ENCODE data around the gene CLCA4. TPM values are rescaled to one million over a fixed set of nuclear protein-coding genes. Genes with fewer than 3 reads are reported as not detected.

CLCA4 gene
- total and polyA plus RNA-seq, 10 of the 15 experiments (the other 5 are each of a cell fraction or from before 2014, with no cell fraction given), result 0.01 to 0.08 TPM; not detected in 8

- WGBS (ENCODE audit: insufficient coverage, insufficient replicate concordance, low lambda C conversion rate, missing lambda C conversion rate), result 2% methylated on average over 3 of the region's 3 CpGs
- FAIRE-seq, result no peak
- ATAC-seq, result no peak
- no peak overlapping the region for H2AFZ ChIP-seq (ENCODE audit: control insufficient read depth, low read depth, low read length)
- H3K9ac ChIP-seq (ENCODE audit: control insufficient read depth, insufficient read depth, low read length), result no peak overlapping the region
- H3K79me2 ChIP-seq (ENCODE audit: control insufficient read depth, insufficient read depth, low read length), result no peaks in the 10 kb centered on the region
- RAD21 ChIA-PET (ENCODE audit: unreplicated experiment), result no interaction called here
- in situ Hi-C loops (cut with MboI), result no loop called here
- no peaks in the 10 kb centered on the region for H3K9me3 ChIP-seq (replicated peaks; ENCODE audit: control insufficient read depth, insufficient read depth, low read length)
- no peaks in the 10 kb centered on the region for H4K20me1 ChIP-seq (ENCODE audit: control insufficient read depth, insufficient read depth)
- H3K4me2 ChIP-seq (ENCODE audit: control insufficient read depth, insufficient read depth), result no peak overlapping the region
- no peaks in the 10 kb centered on the region for H3K4me1 ChIP-seq (ENCODE audit: control insufficient read depth, insufficient read depth, low read length)
- no peaks in the 10 kb centered on the region for H3K36me3 ChIP-seq (ENCODE audit: control insufficient read depth in 2 of 2, insufficient read depth in 2 of 2, low read length in 1 of 2)
- intact Hi-C loops (cut with micrococcal nuclease; ENCODE audit: unreplicated experiment), result no loop called here
- no peaks in the 10 kb centered on the region; a peak in 1 of 4 replicates for H3K27me3 ChIP-seq (replicated peaks in 1 of 2; ENCODE audit: control insufficient read depth in 2 of 2, insufficient read depth in 2 of 2, low read length in 1 of 2)
- SMC1A ChIA-PET (ENCODE audit: uncharacterized antibody, unreplicated experiment), result no interaction called here
- POLR2A ChIA-PET, result no interaction called here
- DNase-seq (ENCODE audit: low read depth, low spot score), result no peak
- no peak overlapping the region for H3K4me3 ChIP-seq
- CTCF ChIA-PET, result no interaction called here
- BruUV-seq (replicated peaks), result no TSS peak
- no peak overlapping the region for H3K27ac ChIP-seq (ENCODE audit: control insufficient read depth, insufficient read depth)
- TF ChIP-seq HSF1 (IDR thresholded peaks at IDR 0.05; ENCODE audit: low read depth, low read length), result no peak
- no peak for TF ChIP-seq ESRRA (IDR thresholded peaks at IDR 0.05; ENCODE audit: low read length)
- TF ChIP-seq HDGF (IDR thresholded peaks at IDR 0.05), result no peak
- TF ChIP-seq NFIC (IDR thresholded peaks at IDR 0.05; ENCODE audit: low read depth, low read length), result no peak
- TF ChIP-seq, protein P1, sequence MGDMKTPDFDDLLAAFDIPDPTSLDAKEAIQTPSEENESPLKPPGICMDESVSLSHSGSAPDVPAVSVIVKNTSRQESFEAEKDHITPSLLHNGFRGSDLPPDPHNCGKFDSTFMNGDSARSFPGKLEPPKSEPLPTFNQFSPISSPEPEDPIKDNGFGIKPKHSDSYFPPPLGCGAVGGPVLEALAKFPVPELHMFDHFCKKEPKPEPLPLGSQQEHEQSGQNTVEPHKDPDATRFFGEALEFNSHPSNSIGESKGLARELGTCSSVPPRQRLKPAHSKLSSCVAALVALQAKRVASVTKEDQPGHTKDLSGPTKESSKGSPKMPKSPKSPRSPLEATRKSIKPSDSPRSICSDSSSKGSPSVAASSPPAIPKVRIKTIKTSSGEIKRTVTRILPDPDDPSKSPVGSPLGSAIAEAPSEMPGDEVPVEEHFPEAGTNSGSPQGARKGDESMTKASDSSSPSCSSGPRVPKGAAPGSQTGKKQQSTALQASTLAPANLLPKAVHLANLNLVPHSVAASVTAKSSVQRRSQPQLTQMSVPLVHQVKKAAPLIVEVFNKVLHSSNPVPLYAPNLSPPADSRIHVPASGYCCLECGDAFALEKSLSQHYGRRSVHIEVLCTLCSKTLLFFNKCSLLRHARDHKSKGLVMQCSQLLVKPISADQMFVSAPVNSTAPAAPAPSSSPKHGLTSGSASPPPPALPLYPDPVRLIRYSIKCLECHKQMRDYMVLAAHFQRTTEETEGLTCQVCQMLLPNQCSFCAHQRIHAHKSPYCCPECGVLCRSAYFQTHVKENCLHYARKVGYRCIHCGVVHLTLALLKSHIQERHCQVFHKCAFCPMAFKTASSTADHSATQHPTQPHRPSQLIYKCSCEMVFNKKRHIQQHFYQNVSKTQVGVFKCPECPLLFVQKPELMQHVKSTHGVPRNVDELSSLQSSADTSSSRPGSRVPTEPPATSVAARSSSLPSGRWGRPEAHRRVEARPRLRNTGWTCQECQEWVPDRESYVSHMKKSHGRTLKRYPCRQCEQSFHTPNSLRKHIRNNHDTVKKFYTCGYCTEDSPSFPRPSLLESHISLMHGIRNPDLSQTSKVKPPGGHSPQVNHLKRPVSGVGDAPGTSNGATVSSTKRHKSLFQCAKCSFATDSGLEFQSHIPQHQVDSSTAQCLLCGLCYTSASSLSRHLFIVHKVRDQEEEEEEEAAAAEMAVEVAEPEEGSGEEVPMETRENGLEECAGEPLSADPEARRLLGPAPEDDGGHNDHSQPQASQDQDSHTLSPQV (IDR thresholded peaks at IDR 0.05), result no peak
- no peak for TF ChIP-seq NBN (IDR thresholded peaks at IDR 0.05)
- TF ChIP-seq GABPA (IDR thresholded peaks at IDR 0.05; ENCODE audit: low read depth), result no peak
- no peak for TF ChIP-seq EED (IDR thresholded peaks at IDR 0.05; ENCODE audit: low read depth)
- no peak for TF ChIP-seq SP1 (IDR thresholded peaks at IDR 0.05; ENCODE audit: low read depth, low read length)
- no peak for TF ChIP-seq WRNIP1 (IDR thresholded peaks at IDR 0.05; ENCODE audit: borderline replicate concordance, low read depth, low read length)
- no peak for TF ChIP-seq RELA (IDR thresholded peaks at IDR 0.05; ENCODE audit: borderline replicate concordance, partially characterized antibody)
- no peak for TF ChIP-seq ZNF687 (IDR thresholded peaks at IDR 0.05)
- TF ChIP-seq POLR2A (IDR thresholded peaks at IDR 0.05; ENCODE audit: low read depth, low read length), result no peak
- TF ChIP-seq RUNX3 (IDR thresholded peaks at IDR 0.05; ENCODE audit: low read length), result no peak
- no peak for TF ChIP-seq ZNF274 (IDR thresholded peaks at IDR 0.05; ENCODE audit: insufficient read depth, insufficient read length)
Measured at GRCh38 chr1:86583593-86583992, 36.7 kb downstream of the CLCA4 start.

Data from GM12878 (cell line).